Progenitor cell of endocrine pancreas (in vitro differentiated cells): ENCODE measurements around the gene IGF2BP1. TPM values are rescaled to one million over a fixed set of nuclear protein-coding genes. Genes with fewer than 3 reads are reported as not detected.

Experiments used
- DNase-seq: peaks from one replicate; pipeline ENCODE4 v3.0.0; 2021; ENCODE audit warnings: low spot score; ENCODE audit not compliant: unreplicated experiment
- H3K27ac Mint-ChIP-seq: 2 replicates; pipeline ENCODE4 v1.8.0; 2021; ENCODE audit warnings: mild to moderate bottlenecking, moderate library complexity, mixed read lengths
- H3K27me3 Mint-ChIP-seq: 2 replicates; pipeline ENCODE4 v1.8.0; 2021; ENCODE audit warnings: mixed read lengths
- H3K36me3 Mint-ChIP-seq: 2 replicates; pipeline ENCODE4 v1.8.0; 2022; ENCODE audit warnings: mixed read lengths; ENCODE audit not compliant: insufficient read depth
- H3K4me1 Mint-ChIP-seq: 2 replicates; pipeline ENCODE4 v1.8.0; 2021; ENCODE audit warnings: low read depth, mixed read lengths
- H3K4me3 Mint-ChIP-seq: 2 replicates; pipeline ENCODE4 v1.8.0; 2021; ENCODE audit warnings: low read depth, mild to moderate bottlenecking, moderate library complexity, mixed read lengths
- H3K9me3 Mint-ChIP-seq: 2 replicates; pipeline ENCODE4 v1.8.0; 2021; ENCODE audit warnings: low read depth, mixed read lengths
- total RNA-seq: library from RNA; stranded (reverse); gene quantifications from 2 replicates; pipeline ENCODE4 v1.2.1, GENCODE V29; 2021
- TF ChIP-seq, protein P1 (sequence below): fragments of 200-600 bp; sonication (generic); IDR thresholded peaks from one replicate; pipeline ENCODE4 v1.5.0; 2021; ENCODE audit warnings: antibody characterized with exemption, mild to moderate bottlenecking; ENCODE audit not compliant: unreplicated experiment

The IGF2BP1 gene
- total RNA-seq, 1 donor from 2014 or later: 326 TPM

DNA sequence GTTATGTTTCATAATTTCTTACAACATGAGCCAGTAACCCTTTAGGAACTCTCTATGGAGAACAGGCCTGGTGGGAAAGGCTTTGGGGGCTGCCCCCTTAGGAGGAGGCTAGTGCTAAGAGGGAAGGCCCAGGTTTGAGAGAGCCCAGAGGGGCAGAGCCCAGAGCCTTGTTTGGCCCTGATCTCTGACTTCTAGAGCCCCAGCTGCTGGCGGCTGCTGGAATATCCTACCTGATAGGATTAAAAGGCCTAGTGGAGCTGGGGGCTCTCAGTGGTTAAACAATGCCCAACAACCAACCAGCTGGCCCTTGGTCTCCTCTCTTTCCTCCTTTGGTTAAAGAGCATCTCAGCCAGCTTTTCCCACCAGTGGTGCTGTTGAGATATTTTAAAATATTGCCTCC lies 54.1 kb downstream of the IGF2BP1 start:
- H3K4me3 Mint-ChIP-seq: no peak overlapping the region
- no peaks in the 10 kb centered on the region for H3K27me3 Mint-ChIP-seq
- H3K4me1 Mint-ChIP-seq: peaks cover 1% of the 10 kb centered on the region
- H3K36me3 Mint-ChIP-seq: peaks cover 38% of the 10 kb centered on the region
- no peak for DNase-seq
- no peaks in the 10 kb centered on the region for H3K9me3 Mint-ChIP-seq
- TF ChIP-seq, protein P1, sequence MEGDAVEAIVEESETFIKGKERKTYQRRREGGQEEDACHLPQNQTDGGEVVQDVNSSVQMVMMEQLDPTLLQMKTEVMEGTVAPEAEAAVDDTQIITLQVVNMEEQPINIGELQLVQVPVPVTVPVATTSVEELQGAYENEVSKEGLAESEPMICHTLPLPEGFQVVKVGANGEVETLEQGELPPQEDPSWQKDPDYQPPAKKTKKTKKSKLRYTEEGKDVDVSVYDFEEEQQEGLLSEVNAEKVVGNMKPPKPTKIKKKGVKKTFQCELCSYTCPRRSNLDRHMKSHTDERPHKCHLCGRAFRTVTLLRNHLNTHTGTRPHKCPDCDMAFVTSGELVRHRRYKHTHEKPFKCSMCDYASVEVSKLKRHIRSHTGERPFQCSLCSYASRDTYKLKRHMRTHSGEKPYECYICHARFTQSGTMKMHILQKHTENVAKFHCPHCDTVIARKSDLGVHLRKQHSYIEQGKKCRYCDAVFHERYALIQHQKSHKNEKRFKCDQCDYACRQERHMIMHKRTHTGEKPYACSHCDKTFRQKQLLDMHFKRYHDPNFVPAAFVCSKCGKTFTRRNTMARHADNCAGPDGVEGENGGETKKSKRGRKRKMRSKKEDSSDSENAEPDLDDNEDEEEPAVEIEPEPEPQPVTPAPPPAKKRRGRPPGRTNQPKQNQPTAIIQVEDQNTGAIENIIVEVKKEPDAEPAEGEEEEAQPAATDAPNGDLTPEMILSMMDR: no peak
- H3K27ac Mint-ChIP-seq: no peak overlapping the region

DNA sequence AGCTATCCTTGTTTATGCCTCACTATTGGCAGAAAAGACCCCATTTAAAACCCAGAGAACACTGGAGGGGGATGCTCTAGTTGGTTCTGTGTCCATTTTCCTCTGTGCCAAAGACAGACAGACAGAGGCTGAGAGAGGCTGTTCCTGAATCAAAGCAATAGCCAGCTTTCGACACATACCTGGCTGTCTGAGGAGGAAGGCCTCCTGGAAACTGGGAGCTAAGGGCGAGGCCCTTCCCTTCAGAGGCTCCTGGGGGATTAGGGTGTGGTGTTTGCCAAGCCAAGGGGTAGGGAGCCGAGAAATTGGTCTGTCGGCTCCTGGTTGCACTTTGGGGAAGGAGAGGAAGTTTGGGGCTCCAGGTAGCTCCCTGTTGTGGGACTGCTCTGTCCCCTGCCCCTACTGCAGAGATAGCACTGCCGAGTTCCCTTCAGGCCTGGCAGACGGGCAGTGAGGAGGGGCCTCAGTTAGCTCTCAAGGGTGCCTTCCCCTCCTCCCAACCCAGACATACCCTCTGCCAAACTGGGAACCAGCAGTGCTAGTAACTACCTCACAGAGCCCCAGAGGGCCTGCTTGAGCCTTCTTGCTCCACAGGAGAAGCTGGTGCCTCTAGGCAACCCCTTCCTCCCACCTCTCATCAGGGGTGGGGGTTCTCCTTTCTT lies 56.1 kb downstream of the IGF2BP1 start:
- Mint-ChIP-seq H3K36me3 (peaks cover 35% of the 10 kb centered on the region), H3K27ac (peak overlapping the region; percentile 64), H3K4me3 (no peak overlapping the region), H3K9me3 (no peaks in the 10 kb centered on the region), H3K27me3 (no peaks in the 10 kb centered on the region), H3K4me1 (peaks cover 1% of the 10 kb centered on the region)
- DNase-seq: no peak
- TF ChIP-seq, protein P1: no peak

DNA sequence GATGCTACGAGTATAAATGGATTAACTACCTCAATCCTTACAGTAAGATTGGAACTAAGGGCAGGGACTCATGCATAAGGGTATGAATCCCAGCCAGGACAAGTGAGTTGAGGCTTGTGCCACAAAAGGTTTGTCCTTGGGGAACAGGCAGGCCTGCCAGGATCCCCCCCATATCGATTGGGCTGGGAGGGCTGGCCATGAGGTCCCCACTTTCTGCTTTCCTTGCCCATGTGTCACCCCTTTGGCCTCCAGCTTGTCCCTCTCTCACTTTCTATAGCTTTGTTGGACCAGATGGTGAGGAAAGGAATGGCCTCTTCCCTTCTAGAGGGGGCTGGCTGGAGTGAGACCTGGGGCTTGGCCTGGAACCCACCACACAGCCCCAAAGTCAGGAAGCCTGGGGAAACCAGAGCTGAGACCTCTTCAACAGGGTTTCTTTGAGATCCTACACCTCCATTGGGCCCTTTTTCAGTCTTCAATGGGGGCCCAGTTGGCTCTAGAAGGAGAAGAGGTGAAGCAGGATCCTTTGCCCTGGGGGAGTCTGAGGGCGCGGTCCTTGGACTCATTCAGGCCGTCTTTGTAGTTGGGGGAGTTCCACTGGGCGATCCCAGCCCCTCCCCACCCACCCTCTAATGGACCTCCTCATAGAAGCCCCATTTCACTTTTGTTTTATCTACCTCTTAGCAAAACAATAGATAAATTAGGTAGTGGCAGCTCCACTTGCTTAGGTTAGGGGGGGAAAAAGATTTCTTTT lies 57.3 kb downstream of the IGF2BP1 start:
- TF ChIP-seq, protein P1: no peak
- Mint-ChIP-seq H3K4me3 (no peak overlapping the region), H3K4me1 (peaks cover 1% of the 10 kb centered on the region), H3K9me3 (no peaks in the 10 kb centered on the region), H3K27me3 (no peaks in the 10 kb centered on the region), H3K27ac (peak overlapping the region; percentile 86), H3K36me3 (peaks cover 26% of the 10 kb centered on the region)
- DNase-seq: no peak

DNA sequence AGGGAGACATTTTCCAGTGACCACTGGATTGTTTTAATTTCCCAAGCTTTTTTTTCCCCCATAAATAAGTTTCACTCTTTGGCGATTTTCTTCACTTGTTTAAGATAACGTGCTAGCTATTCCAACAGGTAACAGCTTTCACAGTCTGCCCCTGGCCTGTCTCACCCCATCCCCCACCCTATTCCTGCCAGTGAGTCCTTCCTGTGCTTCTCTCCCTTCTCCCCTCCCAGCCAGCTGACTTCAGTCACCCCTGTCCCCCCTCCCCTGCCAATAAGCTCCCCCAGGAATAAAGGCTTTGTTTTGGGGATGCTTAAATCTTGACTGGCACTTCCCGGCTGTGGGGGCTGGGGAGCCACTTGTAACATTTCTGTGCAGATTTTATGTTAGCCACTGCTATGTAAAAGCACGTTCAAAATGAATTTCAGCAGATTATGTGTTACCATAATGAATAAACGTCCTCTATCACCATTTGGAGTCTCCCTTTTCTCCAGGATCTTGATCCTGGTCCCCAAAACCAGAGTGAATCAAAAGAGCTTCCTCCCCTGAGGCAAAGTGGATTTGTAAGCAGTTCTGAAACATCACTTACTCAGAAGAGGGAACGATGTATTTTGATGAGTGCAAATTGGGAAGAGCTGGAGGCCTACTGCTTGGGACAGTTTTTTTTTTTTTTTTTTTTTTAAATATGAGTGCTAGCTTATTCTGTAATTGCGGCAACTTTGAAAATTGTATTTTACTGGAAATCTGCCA lies 58.2 kb downstream of the IGF2BP1 start:
- H3K36me3 Mint-ChIP-seq: peaks cover 19% of the 10 kb centered on the region
- DNase-seq: no peak
- H3K4me3 Mint-ChIP-seq: no peak overlapping the region
- no peaks in the 10 kb centered on the region for H3K9me3 Mint-ChIP-seq
- H3K27me3 Mint-ChIP-seq: no peaks in the 10 kb centered on the region
- H3K4me1 Mint-ChIP-seq: peaks cover 1% of the 10 kb centered on the region
- peak overlapping the region; percentile 22 for H3K27ac Mint-ChIP-seq
- TF ChIP-seq, protein P1: no peak

DNA sequence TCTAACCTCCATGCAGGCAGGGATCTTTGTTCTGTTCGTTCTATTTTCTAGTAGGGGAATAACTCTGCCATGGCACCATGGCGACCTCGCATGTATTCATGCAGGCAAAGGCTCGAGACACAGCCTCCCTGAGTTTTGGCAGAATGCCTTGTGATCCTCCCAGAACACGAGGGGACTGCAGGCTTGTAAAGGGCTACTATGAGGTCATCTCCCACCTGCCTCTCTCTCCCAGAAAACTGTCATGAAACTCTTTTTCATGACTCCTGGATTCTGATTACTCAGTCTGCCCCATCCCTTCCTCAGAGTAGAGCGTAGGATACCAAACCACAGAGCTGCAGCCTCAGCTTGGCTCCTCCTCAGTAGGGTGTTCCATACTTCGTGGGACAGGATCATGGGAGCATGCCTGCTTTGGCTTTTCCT lies 64.3 kb downstream of the IGF2BP1 start:
- Mint-ChIP-seq H3K4me1 (no peaks in the 10 kb centered on the region), H3K27me3 (peaks cover 2% of the 10 kb centered on the region), H3K9me3 (no peaks in the 10 kb centered on the region), H3K4me3 (no peak overlapping the region), H3K27ac (no peak overlapping the region), H3K36me3 (no peaks in the 10 kb centered on the region)
- DNase-seq: no peak
- TF ChIP-seq, protein P1: no peak
